Stimulated activated CD4-positive, alpha-beta T cell treated with anti-CD3 and anti-CD28 coated beads, Interleukin-4, amount 100 ng/mL, for 24 hours (primary cell): ENCODE measurements around the gene CCDC192.

Experiments
- DNase-seq: peaks from one replicate; pipeline ENCODE4 v3.0.0-alpha.2; 2020

Gene CCDC192

GRCh38 chr5:127962491-127962890 lies 259.3 kb downstream of the CCDC192 start:
- no peak for DNase-seq

GRCh38 chr5:127963233-127963632 lies 260.0 kb downstream of the CCDC192 start:
- DNase-seq: no peak

- no peak for DNase-seq
Measured at GRCh38 chr5:127963931-127964330, 260.7 kb downstream of the CCDC192 start.

- no peak for DNase-seq
Measured at GRCh38 chr5:127967323-127967982, 264.3 kb downstream of the CCDC192 start.

- no peak for DNase-seq
Measured at GRCh38 chr5:127967983-127968592, 264.9 kb downstream of the CCDC192 start.

- no peak for DNase-seq
Measured at GRCh38 chr5:127969002-127969401, 265.8 kb downstream of the CCDC192 start.

- DNase-seq: no peak
Measured at GRCh38 chr5:127969651-127970050, 266.5 kb downstream of the CCDC192 start.

- DNase-seq: no peak
Measured at GRCh38 chr5:127970081-127970480, 266.9 kb downstream of the CCDC192 start.

GRCh38 chr5:127970854-127971425 lies 267.7 kb downstream of the CCDC192 start:
- DNase-seq: no peak

GRCh38 chr5:127975961-127976360 lies 272.8 kb downstream of the CCDC192 start:
- no peak for DNase-seq

GRCh38 chr5:127976525-127976924 lies 273.3 kb downstream of the CCDC192 start:
- no peak for DNase-seq

GRCh38 chr5:127976991-127977717 lies 274.0 kb downstream of the CCDC192 start:
- DNase-seq: no peak

GRCh38 chr5:127978738-127979300 lies 275.6 kb downstream of the CCDC192 start:
- DNase-seq: no peak

- no peak for DNase-seq
Measured at GRCh38 chr5:127979475-127979874, 276.3 kb downstream of the CCDC192 start.

GRCh38 chr5:127980843-127981242 lies 277.7 kb downstream of the CCDC192 start:
- no peak for DNase-seq

- no peak for DNase-seq
Measured at GRCh38 chr5:127981498-127981897, 278.3 kb downstream of the CCDC192 start.

- no peak for DNase-seq
Measured at GRCh38 chr5:127985811-127986325, 282.7 kb downstream of the CCDC192 start.

- no peak for DNase-seq
Measured at GRCh38 chr5:127987354-127988145, 284.4 kb downstream of the CCDC192 start.

GRCh38 chr5:127988146-127988760 lies 285.1 kb downstream of the CCDC192 start:
- DNase-seq: no peak
